CD14-positive monocyte (primary cell): Measurements from ENCODE around the gene MYO7B. TPM values are rescaled to one million over a fixed set of nuclear protein-coding genes. Genes with fewer than 3 reads are reported as not detected.

Source experiments
- DNase-seq, 3 donors: peaks; one replicate each; pipeline ENCODE4 v3.0.0-alpha.2; 2011 to 2022
- H2AFZ ChIP-seq: 2 replicates; pipeline ENCODE4 v1.6.0; 2012; ENCODE audit warnings: mild to moderate bottlenecking, low read depth, low read length, inconsistent platforms; ENCODE audit not compliant: insufficient read depth, poor library complexity, severe bottlenecking
- H3K27ac ChIP-seq, 2 donors: 1 replicate in 1 of 2; 2 replicates in 1 of 2; pipeline ENCODE4 v1.5.1; 2012 to 2013; ENCODE audit warnings: low read length in 2 of 2, control low read depth in 1 of 2, inconsistent platforms in 1 of 2, low read depth in 1 of 2, mild to moderate bottlenecking in 1 of 2
- H3K27me3 ChIP-seq, 2 donors: one replicate each; pipeline versions ENCODE4 v1.6.0 to v1.6.1; 2011 to 2013; ENCODE audit warnings: low read length in 2 of 2; ENCODE audit not compliant: control insufficient read depth in 2 of 2, insufficient read depth in 2 of 2
- H3K36me3 ChIP-seq, 2 donors: replicated peaks in 1 of 2; 1 replicate in 1 of 2; 2 replicates in 1 of 2; pipeline versions ENCODE4 v1.5.1 to v1.6.1; 2012 to 2013; ENCODE audit warnings: low read length in 2 of 2, control low read depth in 1 of 2, inconsistent platforms in 1 of 2, mild to moderate bottlenecking in 1 of 2; ENCODE audit not compliant: insufficient read depth in 2 of 2, control insufficient read depth in 1 of 2
- H3K4me1 ChIP-seq, 2 donors: 1 replicate in 1 of 2; 2 replicates in 1 of 2; pipeline versions ENCODE4 v1.5.1 to v1.6.1; 2012 to 2013; ENCODE audit warnings: low read length in 2 of 2, control low read depth in 1 of 2, inconsistent platforms in 1 of 2, mild to moderate bottlenecking in 1 of 2, moderate library complexity in 1 of 2; ENCODE audit not compliant: insufficient read depth in 2 of 2, control insufficient read depth in 1 of 2
- H3K4me2 ChIP-seq: replicated peaks from 2 replicates; pipeline ENCODE3; 2012; ENCODE audit warnings: low read length, moderate library complexity, mild to moderate bottlenecking; ENCODE audit not compliant: poor library complexity, severe bottlenecking; ENCODE audit errors: extremely low read depth
- H3K4me3 ChIP-seq, 3 experiments: fragments of 200-600 bp in 1 of 3; sonication (generic) in 1 of 3; replicated peaks in 1 of 3; 1 replicate in 2 of 3; 2 replicates in 1 of 3; pipeline ENCODE4 v1.5.1; 2011 to 2013; ENCODE audit warnings: low read length in 3 of 3, mild to moderate bottlenecking in 3 of 3, control low read depth in 2 of 3, low read depth in 2 of 3, inconsistent platforms in 1 of 3, moderate library complexity in 1 of 3
- H3K79me2 ChIP-seq: 2 replicates; pipeline ENCODE4 v1.6.0; 2012; ENCODE audit warnings: mild to moderate bottlenecking, control low read depth, inconsistent platforms, low read length, moderate library complexity; ENCODE audit not compliant: insufficient read depth
- H3K9ac ChIP-seq: 2 replicates; pipeline ENCODE4 v1.6.0; 2017; ENCODE audit warnings: low read length, mild to moderate bottlenecking; ENCODE audit not compliant: insufficient read depth, poor library complexity, severe bottlenecking
- H3K9me3 ChIP-seq, 2 donors: replicated peaks in 1 of 2; 1 replicate in 1 of 2; 2 replicates in 1 of 2; pipeline versions ENCODE4 v1.5.1 to v1.6.1; 2012 to 2013; ENCODE audit warnings: low read length in 2 of 2, control low read depth in 1 of 2; ENCODE audit not compliant: control insufficient read depth in 1 of 2, insufficient read depth in 1 of 2
- H4K20me1 ChIP-seq: 2 replicates; pipeline ENCODE4 v1.6.0; 2012; ENCODE audit warnings: mild to moderate bottlenecking, low read length, control low read depth, moderate library complexity; ENCODE audit not compliant: insufficient read depth
- H3K27ac Mint-ChIP-seq, 7 donors: one replicate each; pipeline ENCODE4 v1.8.0; 2020; ENCODE audit warnings: mild to moderate bottlenecking in 7 of 7, mixed read lengths in 7 of 7, moderate library complexity in 6 of 7, inconsistent platforms in 2 of 7
- H3K27me3 Mint-ChIP-seq, 3 donors: one replicate each; pipeline ENCODE4 v1.8.0; 2021 to 2022; ENCODE audit warnings: low read depth in 3 of 3, mild to moderate bottlenecking in 3 of 3, mixed read lengths in 3 of 3, moderate library complexity in 3 of 3, inconsistent platforms in 1 of 3
- H3K36me3 Mint-ChIP-seq, 2 donors: one replicate each; pipeline ENCODE4 v1.8.0; 2020; ENCODE audit warnings: mixed read lengths in 2 of 2, inconsistent platforms in 1 of 2, mild to moderate bottlenecking in 1 of 2
- H3K4me1 Mint-ChIP-seq: one replicate; pipeline ENCODE4 v1.8.0; 2020; ENCODE audit warnings: mild to moderate bottlenecking, mixed read lengths
- H3K4me3 Mint-ChIP-seq, 2 donors: one replicate each; pipeline ENCODE4 v1.8.0; 2020; ENCODE audit warnings: mild to moderate bottlenecking in 2 of 2, mixed read lengths in 2 of 2, moderate library complexity in 1 of 2
- H3K9me3 Mint-ChIP-seq, 7 donors: one replicate each; pipeline ENCODE4 v1.8.0; 2020 to 2022; ENCODE audit warnings: mixed read lengths in 7 of 7, mild to moderate bottlenecking in 6 of 7, moderate library complexity in 6 of 7, inconsistent platforms in 2 of 7
- WGBS: methylation state at CpG from one replicate; pipeline ENCODE4 v1.1.5; 2013; ENCODE audit warnings: missing lambda C conversion rate; ENCODE audit not compliant: insufficient coverage; 5-methylcytosine and 5-hydroxymethylcytosine counted together
- intact Hi-C, 2 donors: fragments of 100-400 bp; cut with micrococcal nuclease; formaldehyde crosslinking; loops; one replicate each; pipeline versions ENCODE4 v1.15.0 to v1.15.1; 2023
- polyA plus RNA-seq, 3 donors: library from polyadenylated mRNA; depleted of rRNA in 1 of 3; unstranded in 2 of 3; stranded (reverse) in 1 of 3; fragments of 300-500 nt in 2 of 3; fragments of >200 nt in 1 of 3; fragmentation: Illumina TruSeq in 2 of 3; gene quantifications; 1 replicate in 2 of 3; 2 replicates in 1 of 3; pipeline ENCODE4 v1.2.3, GENCODE V29; 2012 to 2021
- TF ChIP-seq, protein P1 (sequence below): fragments of 200-600 bp; IDR thresholded peaks from one replicate; pipeline ENCODE4 v1.8.0; 2022; ENCODE audit warnings: antibody characterized with exemption, mild to moderate bottlenecking

Gene MYO7B
- polyA plus RNA-seq, 3 donors = 7.3 to 9.8 (median 9.0) TPM

DNA sequence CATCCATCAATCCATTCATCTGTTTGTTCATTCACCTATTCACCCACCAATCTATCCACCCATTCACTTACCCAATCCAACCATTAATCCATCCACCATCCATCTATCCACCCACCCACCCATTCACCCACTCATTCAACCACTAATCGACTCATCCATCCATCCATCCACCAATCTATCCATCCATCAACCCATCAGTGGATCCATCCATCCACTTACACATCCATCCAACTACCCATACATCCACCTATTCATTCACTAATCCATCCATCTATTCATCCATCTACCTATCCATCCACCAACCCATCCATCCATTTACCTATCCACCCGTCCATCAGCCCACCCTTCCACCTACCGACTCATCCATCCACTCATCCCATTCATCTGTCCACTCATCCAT lies 11.3 kb downstream of the MYO7B start:
- no peak overlapping the region for H3K4me3 Mint-ChIP-seq
- Histone ChIP-seq H2AFZ (no peak overlapping the region), H3K4me2 (no peak overlapping the region), H3K27ac (no peak overlapping the region), H3K79me2 (no peaks in the 10 kb centered on the region), H3K9me3 (no peaks in the 10 kb centered on the region), H3K36me3 (no peaks in the 10 kb centered on the region), H3K4me3 (no peak overlapping the region), H3K4me1 (no peaks in the 10 kb centered on the region), H3K27me3 (no peaks in the 10 kb centered on the region), H3K9ac (no peak overlapping the region), H4K20me1 (no peaks in the 10 kb centered on the region)
- TF ChIP-seq, protein P1, sequence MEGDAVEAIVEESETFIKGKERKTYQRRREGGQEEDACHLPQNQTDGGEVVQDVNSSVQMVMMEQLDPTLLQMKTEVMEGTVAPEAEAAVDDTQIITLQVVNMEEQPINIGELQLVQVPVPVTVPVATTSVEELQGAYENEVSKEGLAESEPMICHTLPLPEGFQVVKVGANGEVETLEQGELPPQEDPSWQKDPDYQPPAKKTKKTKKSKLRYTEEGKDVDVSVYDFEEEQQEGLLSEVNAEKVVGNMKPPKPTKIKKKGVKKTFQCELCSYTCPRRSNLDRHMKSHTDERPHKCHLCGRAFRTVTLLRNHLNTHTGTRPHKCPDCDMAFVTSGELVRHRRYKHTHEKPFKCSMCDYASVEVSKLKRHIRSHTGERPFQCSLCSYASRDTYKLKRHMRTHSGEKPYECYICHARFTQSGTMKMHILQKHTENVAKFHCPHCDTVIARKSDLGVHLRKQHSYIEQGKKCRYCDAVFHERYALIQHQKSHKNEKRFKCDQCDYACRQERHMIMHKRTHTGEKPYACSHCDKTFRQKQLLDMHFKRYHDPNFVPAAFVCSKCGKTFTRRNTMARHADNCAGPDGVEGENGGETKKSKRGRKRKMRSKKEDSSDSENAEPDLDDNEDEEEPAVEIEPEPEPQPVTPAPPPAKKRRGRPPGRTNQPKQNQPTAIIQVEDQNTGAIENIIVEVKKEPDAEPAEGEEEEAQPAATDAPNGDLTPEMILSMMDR = no peak
- H3K27ac Mint-ChIP-seq = no peak overlapping the region
- DNase-seq = no peak
- H3K36me3 Mint-ChIP-seq = no peaks in the 10 kb centered on the region
- peaks cover 0 to 3% (median 0%) of the 10 kb centered on the region in 7 donors for H3K9me3 Mint-ChIP-seq
- WGBS = 95% methylated on average over 3 of the region's 3 CpGs
- peaks cover 3% of the 10 kb centered on the region for H3K4me1 Mint-ChIP-seq
- H3K27me3 Mint-ChIP-seq = peaks cover 0 to 12% (median 8%) of the 10 kb centered on the region in 3 donors
- intact Hi-C loops = no loop called here

DNA sequence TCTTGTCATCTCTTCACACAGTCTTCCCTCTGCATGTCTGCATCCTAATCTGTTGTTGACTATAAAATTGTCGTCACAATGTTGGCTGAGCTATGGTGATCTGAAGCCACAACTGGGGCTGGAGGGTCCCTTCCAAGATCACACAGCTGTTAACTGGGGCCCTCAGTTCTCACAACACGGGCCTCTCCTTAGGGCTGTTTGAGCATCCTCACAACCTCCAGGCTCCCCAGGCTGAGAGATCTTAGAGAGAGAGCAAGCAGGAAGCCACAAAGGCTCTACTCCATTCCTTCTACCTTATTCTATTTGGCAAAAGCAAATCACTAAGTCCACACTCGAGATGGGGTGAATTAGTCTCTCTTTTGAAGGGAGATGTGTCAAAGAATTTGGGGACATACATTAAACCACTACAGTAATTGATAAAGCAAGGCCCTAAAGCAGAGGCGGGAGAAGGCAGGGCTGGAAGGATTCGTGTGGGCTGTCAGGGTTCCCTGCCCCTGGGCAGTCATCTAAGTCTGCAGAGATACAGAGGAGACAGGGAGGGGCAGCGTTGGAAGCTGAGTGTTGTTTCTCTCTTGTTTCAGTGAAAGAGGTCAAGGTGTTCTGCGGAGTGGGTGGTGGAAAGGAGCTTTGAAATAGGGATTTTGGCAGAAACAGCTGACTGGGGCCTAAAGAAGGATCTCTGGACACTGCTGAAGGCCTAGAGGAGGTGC lies 15.9 kb downstream of the MYO7B start:
- Histone ChIP-seq H3K36me3 (no peaks in the 10 kb centered on the region), H2AFZ (no peak overlapping the region), H3K27ac (no peak overlapping the region), H3K4me1 (no peaks in the 10 kb centered on the region), H3K9me3 (no peaks in the 10 kb centered on the region), H3K79me2 (no peaks in the 10 kb centered on the region), H3K4me2 (no peak overlapping the region), H4K20me1 (no peaks in the 10 kb centered on the region), H3K27me3 (no peaks in the 10 kb centered on the region), H3K9ac (no peak overlapping the region), H3K4me3 (no peak overlapping the region)
- Mint-ChIP-seq H3K27ac (no peak overlapping the region), H3K9me3 (peaks cover 1 to 12% (median 5%) of the 10 kb centered on the region in 7 donors), H3K4me1 (no peaks in the 10 kb centered on the region), H3K36me3 (no peaks in the 10 kb centered on the region), H3K27me3 (peaks cover 0 to 18% (median 6%) of the 10 kb centered on the region in 3 donors), H3K4me3 (no peak overlapping the region)
- no peak for DNase-seq
- TF ChIP-seq, protein P1 = no peak
- intact Hi-C loops = no loop called here
- WGBS = 91% methylated on average over 5 of the region's 7 CpGs
